Measurements from ENCODE around the gene ARSK. TPM values are rescaled to one million over a fixed set of nuclear protein-coding genes. Genes with fewer than 3 reads are reported as not detected.

ARSK gene
- total RNA-seq, 6 donors from 2014 or later = 2.1 to 11.0 (median 3.9) TPM

GRCh38 chr5:95555553-95555952 is 652 bp downstream of the ARSK start:
- WGBS, 2 donors = 0 to 1% methylated on average over 9 of the region's 9 CpGs
- H3K4me3 ChIP-seq = peak overlapping the region; percentile 71 to 90 (median 81)
- no peaks in the 10 kb centered on the region for H3K9me3 ChIP-seq
- no peak for DNase-seq
- no peaks in the 10 kb centered on the region for H3K27me3 ChIP-seq
- no peak for TF ChIP-seq EP300 (IDR thresholded peaks at IDR 0.05)
- TF ChIP-seq, protein P1, sequence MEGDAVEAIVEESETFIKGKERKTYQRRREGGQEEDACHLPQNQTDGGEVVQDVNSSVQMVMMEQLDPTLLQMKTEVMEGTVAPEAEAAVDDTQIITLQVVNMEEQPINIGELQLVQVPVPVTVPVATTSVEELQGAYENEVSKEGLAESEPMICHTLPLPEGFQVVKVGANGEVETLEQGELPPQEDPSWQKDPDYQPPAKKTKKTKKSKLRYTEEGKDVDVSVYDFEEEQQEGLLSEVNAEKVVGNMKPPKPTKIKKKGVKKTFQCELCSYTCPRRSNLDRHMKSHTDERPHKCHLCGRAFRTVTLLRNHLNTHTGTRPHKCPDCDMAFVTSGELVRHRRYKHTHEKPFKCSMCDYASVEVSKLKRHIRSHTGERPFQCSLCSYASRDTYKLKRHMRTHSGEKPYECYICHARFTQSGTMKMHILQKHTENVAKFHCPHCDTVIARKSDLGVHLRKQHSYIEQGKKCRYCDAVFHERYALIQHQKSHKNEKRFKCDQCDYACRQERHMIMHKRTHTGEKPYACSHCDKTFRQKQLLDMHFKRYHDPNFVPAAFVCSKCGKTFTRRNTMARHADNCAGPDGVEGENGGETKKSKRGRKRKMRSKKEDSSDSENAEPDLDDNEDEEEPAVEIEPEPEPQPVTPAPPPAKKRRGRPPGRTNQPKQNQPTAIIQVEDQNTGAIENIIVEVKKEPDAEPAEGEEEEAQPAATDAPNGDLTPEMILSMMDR (IDR thresholded peaks at IDR 0.05) = no peak
- no peak for TF ChIP-seq POLR2A (IDR thresholded peaks at IDR 0.05)
- no peak for TF ChIP-seq POLR2AphosphoS5 (IDR thresholded peaks at IDR 0.05)
- peaks cover 0 to 9% (median 0%) of the 10 kb centered on the region in 4 donors for H3K36me3 ChIP-seq
- peak overlapping the region; percentile 79 to 94 (median 92) for H3K27ac ChIP-seq
- H3K4me1 ChIP-seq = peaks cover 18 to 24% (median 20%) of the 10 kb centered on the region in 4 donors
- no peak for ATAC-seq (ENCODE audit: low FRiP score in 2 of 2)

DNA sequence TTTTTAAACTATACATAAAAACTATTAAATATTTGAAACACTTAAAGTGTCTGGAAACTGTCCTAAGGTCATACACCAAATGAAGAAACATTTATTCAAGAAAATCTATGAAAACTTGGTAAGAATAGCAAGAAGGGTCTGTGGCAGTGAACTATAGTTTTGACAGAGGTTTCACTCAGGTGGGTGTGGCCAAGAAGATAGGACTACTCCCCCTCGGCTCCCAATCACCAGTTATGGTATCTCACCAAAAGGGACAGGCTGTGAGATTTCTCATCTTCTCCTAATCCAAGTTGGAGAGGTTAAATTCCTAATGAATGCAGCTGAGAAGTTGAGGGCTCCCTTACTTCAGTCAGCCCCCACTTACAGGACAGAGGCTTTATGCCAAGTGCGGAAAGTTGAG is 2.9 kb downstream of the ARSK start:
- 87 to 96% methylated on average over 2 of the region's 2 CpGs for WGBS, 2 donors
- peaks cover 16 to 24% (median 20%) of the 10 kb centered on the region in 4 donors for H3K4me1 ChIP-seq
- ATAC-seq (ENCODE audit: low FRiP score in 2 of 2) = no peak
- DNase-seq = no peak
- H3K4me3 ChIP-seq = no peak overlapping the region
- TF ChIP-seq, protein P1 (IDR thresholded peaks at IDR 0.05) = no peak
- TF ChIP-seq EP300 (IDR thresholded peaks at IDR 0.05) (no peak), POLR2A (IDR thresholded peaks at IDR 0.05) (no peak), POLR2AphosphoS5 (IDR thresholded peaks at IDR 0.05) (no peak)
- H3K27ac ChIP-seq = no peak overlapping the region
- H3K27me3 ChIP-seq = no peaks in the 10 kb centered on the region
- no peaks in the 10 kb centered on the region for H3K9me3 ChIP-seq
- H3K36me3 ChIP-seq = peaks cover 0 to 1% (median 0%) of the 10 kb centered on the region in 4 donors

DNA sequence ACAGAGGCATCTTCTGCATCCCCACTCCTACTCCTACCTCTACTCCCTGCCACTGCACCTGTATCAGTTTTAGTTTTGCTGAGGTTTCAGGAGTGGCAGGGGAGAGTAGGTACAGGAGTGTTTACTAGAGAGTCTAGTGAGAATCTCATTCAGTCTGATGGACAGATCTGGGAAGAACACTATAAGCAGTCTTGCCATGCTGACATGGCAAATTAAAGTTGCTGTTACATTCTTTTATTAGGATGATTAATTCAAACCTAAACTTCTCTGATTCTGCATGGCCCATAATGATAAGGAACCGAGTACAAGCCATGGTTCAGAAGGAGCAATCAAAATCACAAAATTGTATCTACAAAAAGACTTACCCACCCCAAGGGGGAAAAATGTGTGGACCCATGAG is 7.4 kb downstream of the ARSK start:
- TF ChIP-seq EP300 (IDR thresholded peaks at IDR 0.05) = no peak
- TF ChIP-seq, protein P1 (IDR thresholded peaks at IDR 0.05) = no peak
- TF ChIP-seq POLR2A (IDR thresholded peaks at IDR 0.05) = no peak
- TF ChIP-seq POLR2AphosphoS5 (IDR thresholded peaks at IDR 0.05) = no peak
- Histone ChIP-seq H3K27me3 (no peaks in the 10 kb centered on the region), H3K4me1 (no peaks in the 10 kb centered on the region), H3K27ac (no peak overlapping the region), H3K36me3 (peaks cover 0 to 1% (median 0%) of the 10 kb centered on the region in 4 donors), H3K9me3 (no peaks in the 10 kb centered on the region), H3K4me3 (no peak overlapping the region)
- WGBS, 2 donors = 87 to 91% methylated on average over 1 of the region's 1 CpG
- DNase-seq (no peak), ATAC-seq (ENCODE audit: low FRiP score in 2 of 2) (no peak)

DNA sequence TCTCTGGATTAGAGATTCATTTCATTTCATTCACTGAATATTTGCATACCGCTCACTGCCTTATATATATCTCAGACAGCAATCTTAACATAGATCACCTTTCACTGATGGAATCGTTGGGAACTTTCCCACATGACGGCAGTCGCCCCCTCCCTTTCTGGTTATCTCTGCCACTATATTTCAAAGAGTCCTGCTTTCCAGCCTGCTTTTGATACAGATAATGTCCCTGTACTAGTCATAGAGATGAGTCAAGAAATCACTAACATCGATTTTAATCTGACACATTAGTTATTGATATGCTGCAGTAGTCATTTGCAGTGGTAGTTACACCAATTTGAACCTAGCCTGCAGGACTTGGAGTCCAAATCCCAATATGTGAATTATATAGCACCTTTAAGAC is 8.5 kb downstream of the ARSK start:
- no peak for ATAC-seq (ENCODE audit: low FRiP score in 2 of 2)

More for the DNA sequence above, 8.5 kb downstream of the ARSK start:
- H3K9me3 ChIP-seq = no peaks in the 10 kb centered on the region
- H3K27me3 ChIP-seq = no peaks in the 10 kb centered on the region
- TF ChIP-seq, protein P1 (IDR thresholded peaks at IDR 0.05) = no peak
- no peak for TF ChIP-seq POLR2AphosphoS5 (IDR thresholded peaks at IDR 0.05)
- no peak for TF ChIP-seq POLR2A (IDR thresholded peaks at IDR 0.05)
- no peak for TF ChIP-seq EP300 (IDR thresholded peaks at IDR 0.05)
- WGBS, 2 donors = 93 to 96% methylated on average over 5 of the region's 5 CpGs
- H3K27ac ChIP-seq = no peak overlapping the region
- no peaks in the 10 kb centered on the region for H3K4me1 ChIP-seq
- peaks cover 0 to 10% (median 1%) of the 10 kb centered on the region in 4 donors for H3K36me3 ChIP-seq
- no peak overlapping the region for H3K4me3 ChIP-seq
- DNase-seq = no peak

Measured in upper lobe of left lung (tissue), 6 donors.